ENCODE results near the gene TRIML2. TPM values are rescaled to one million over a fixed set of nuclear protein-coding genes. Genes with fewer than 3 reads are reported as not detected.

TRIML2 gene
- 57.1 to 89.8 TPM (median 73.7 TPM) in 5 replicates for total RNA-seq (2022; extraction: Qiagen RNA extraction; ENCODE audit: low read depth)

GRCh38 chr4:188109157-188109755 lies at the start of gene TRIML2:
TSS of gene TRIML2 (minus strand) at chr4:188109603. CDS start at chr4:188105368, 4,235 bp downstream.

GRCh38 chr4:188139141-188139540 lies 29.7 kb upstream of the TRIML2 start, which contains the start of gene TRIML1:
TSS of gene TRIML1 (plus strand) at chr4:188139441. CDS start at chr4:188139559, 118 bp downstream.

Other genes starting within 250 kb of the TRIML2 start
- 0.03 TPM in 1 of 5 replicates, not detected in the others for gene ZFP42, start 113.8 kb downstream of the TRIML2 start, total RNA-seq (2022; extraction: Qiagen RNA extraction; ENCODE audit: low read depth)
- 0.05 to 0.10 TPM in 2 of 5 replicates, not detected in the others for gene TRIML1, start 29.8 kb upstream of the TRIML2 start, total RNA-seq (2022; extraction: Qiagen RNA extraction; ENCODE audit: low read depth)